MM.1S (cell line): ENCODE measurements around the gene CYTH3.

Experiments used
- DNase-seq: peaks from one replicate; pipeline ENCODE4 v3.0.0-alpha.2; 2015
- H2AFZ ChIP-seq: fragments of 300-600 bp; sonication (generic); 2 replicates; pipeline ENCODE4 v1.6.0; 2016; ENCODE audit warnings: antibody characterized with exemption, low read length
- H3F3A ChIP-seq: fragments of 300-600 bp; sonication (generic); 2 replicates; pipeline ENCODE4 v1.6.1; 2016; ENCODE audit warnings: mild to moderate bottlenecking, antibody characterized with exemption, low read length, moderate library complexity, mixed read lengths; ENCODE audit not compliant: insufficient read depth
- H3K27ac ChIP-seq: fragments of 300-600 bp; sonication (generic); 2 replicates; pipeline ENCODE4 v1.5.1; 2016; ENCODE audit warnings: mild to moderate bottlenecking, low read length
- H3K27me3 ChIP-seq: fragments of 300-600 bp; sonication (generic); replicated peaks from 2 replicates; pipeline ENCODE4 v1.6.0; 2016; ENCODE audit warnings: low read length; ENCODE audit not compliant: insufficient read depth
- H3K36me3 ChIP-seq: fragments of 300-600 bp; sonication (generic); replicated peaks from 2 replicates; pipeline ENCODE4 v1.6.1; 2016; ENCODE audit warnings: mild to moderate bottlenecking, low read length, mixed read lengths; ENCODE audit not compliant: insufficient read depth
- H3K4me1 ChIP-seq: fragments of 300-600 bp; sonication (generic); 2 replicates; pipeline ENCODE4 v1.6.1; 2016; ENCODE audit warnings: low read length, mixed read lengths
- H3K4me2 ChIP-seq: fragments of 300-600 bp; sonication (generic); 2 replicates; pipeline ENCODE4 v1.6.0; 2016; ENCODE audit warnings: low read depth, low read length
- H3K4me3 ChIP-seq: fragments of 300-600 bp; sonication (generic); 2 replicates; pipeline ENCODE4 v1.5.1; 2016; ENCODE audit warnings: low read length, mixed read lengths
- H3K79me2 ChIP-seq: fragments of 300-600 bp; sonication (generic); 2 replicates; pipeline ENCODE4 v1.6.1; 2016; ENCODE audit warnings: mixed run types, low read length, mixed read lengths
- H3K9ac ChIP-seq: fragments of 300-600 bp; sonication (generic); 2 replicates; pipeline ENCODE4 v1.6.1; 2016; ENCODE audit warnings: low read length, mixed read lengths
- H3K9me2 ChIP-seq: fragments of 300-600 bp; sonication (generic); replicated peaks from 2 replicates; pipeline ENCODE4 v1.6.1; 2016; ENCODE audit warnings: mild to moderate bottlenecking, low read length, mixed read lengths; ENCODE audit not compliant: insufficient read depth
- H3K9me3 ChIP-seq: fragments of 300-600 bp; sonication (generic); replicated peaks from 2 replicates; pipeline ENCODE4 v1.6.1; 2016; ENCODE audit warnings: mild to moderate bottlenecking, low read length, mixed read lengths; ENCODE audit not compliant: insufficient read depth
- H4K20me1 ChIP-seq: fragments of 300-600 bp; sonication (generic); 2 replicates; pipeline ENCODE4 v1.6.1; 2016; ENCODE audit warnings: mild to moderate bottlenecking, low read length, moderate library complexity, mixed read lengths; ENCODE audit not compliant: insufficient read depth
- CTCF ChIP-seq: fragments of 300-600 bp; sonication (generic); IDR thresholded peaks from 2 replicates; pipeline ENCODE4 v1.5.1; 2016; ENCODE audit warnings: antibody characterized with exemption, low read length, mixed read lengths
- EZH2 ChIP-seq: fragments of 300-600 bp; sonication (generic); optimal IDR thresholded peaks from 2 replicates; pipeline ENCODE3; 2017; ENCODE audit warnings: low read depth, mild to moderate bottlenecking, antibody characterized with exemption, low read length, mixed read lengths
- EZH2phosphoT487 ChIP-seq: fragments of 300-600 bp; sonication (generic); IDR thresholded peaks from 2 replicates; pipeline ENCODE4 v1.6.1; 2018; ENCODE audit warnings: antibody characterized with exemption, low read length

Gene CYTH3

GRCh38 chr7:6164010-6164409 is 108.4 kb downstream of the CYTH3 start:
- Histone ChIP-seq H3K4me2 (peak overlapping the region; percentile 95; the same call in 1 of the 2 replicates), H3K36me3 (no peaks in the 10 kb centered on the region), H4K20me1 (no peaks in the 10 kb centered on the region), H3K27ac (peak overlapping the region; percentile 98; the same call in 1 of the 2 replicates), H3K9me2 (no peaks in the 10 kb centered on the region), H3K9ac (no peak overlapping the region), H3K27me3 (no peaks in the 10 kb centered on the region), H2AFZ (no peak overlapping the region), H3K4me3 (no peak overlapping the region), H3F3A (peaks cover 40% of the 10 kb centered on the region), H3K9me3 (no peaks in the 10 kb centered on the region), H3K4me1 (peaks cover 44% of the 10 kb centered on the region), H3K79me2 (peaks cover 13% of the 10 kb centered on the region)
- no peak for DNase-seq
- no peak for TF ChIP-seq EZH2phosphoT487
- TF ChIP-seq CTCF: no peak
- TF ChIP-seq EZH2: no peak

GRCh38 chr7:6163402-6163801 is 109.0 kb downstream of the CYTH3 start:
- DNase-seq: no peak
- TF ChIP-seq CTCF (no peak), EZH2 (no peak), EZH2phosphoT487 (no peak)
- peak overlapping the region; percentile 95 for H3K4me2 ChIP-seq
- no peaks in the 10 kb centered on the region for H3K27me3 ChIP-seq
- H4K20me1 ChIP-seq: no peaks in the 10 kb centered on the region
- H3K4me1 ChIP-seq: peaks cover 44% of the 10 kb centered on the region
- peaks cover 40% of the 10 kb centered on the region for H3F3A ChIP-seq
- H3K79me2 ChIP-seq: peaks cover 19% of the 10 kb centered on the region
- no peaks in the 10 kb centered on the region for H3K9me3 ChIP-seq
- peak overlapping the region; percentile 54 for H3K4me3 ChIP-seq
- peak overlapping the region; percentile 98 for H3K27ac ChIP-seq
- peak overlapping the region; percentile 22; the same call in 1 of the 2 replicates for H2AFZ ChIP-seq
- no peaks in the 10 kb centered on the region for H3K36me3 ChIP-seq
- H3K9me2 ChIP-seq: no peaks in the 10 kb centered on the region
- H3K9ac ChIP-seq: peak overlapping the region; percentile 80

GRCh38 chr7:6162650-6163366 is 109.6 kb downstream of the CYTH3 start:
- peaks cover 25% of the 10 kb centered on the region for H3K79me2 ChIP-seq
- peak overlapping the region; percentile 80 for H3K9ac ChIP-seq
- peak; percentile 81 for DNase-seq
- H3K9me3 ChIP-seq: no peaks in the 10 kb centered on the region
- H2AFZ ChIP-seq: peak overlapping the region; percentile 22; the same call in 1 of the 2 replicates
- no peaks in the 10 kb centered on the region for H3K36me3 ChIP-seq
- no peaks in the 10 kb centered on the region for H3K27me3 ChIP-seq
- H3F3A ChIP-seq: peaks cover 40% of the 10 kb centered on the region
- H3K4me3 ChIP-seq: peak overlapping the region; percentile 54
- no peaks in the 10 kb centered on the region for H3K9me2 ChIP-seq
- TF ChIP-seq CTCF (peak; percentile 30; the same call in 1 of the 2 replicates), EZH2phosphoT487 (no peak)
- peaks cover 44% of the 10 kb centered on the region for H3K4me1 ChIP-seq
- H4K20me1 ChIP-seq: no peaks in the 10 kb centered on the region
- H3K4me2 ChIP-seq: peak overlapping the region; percentile 95
- H3K27ac ChIP-seq: peak overlapping the region; percentile 98
